Stimulated activated naive CD4-positive, alpha-beta T cell (primary cell): ENCODE measurements around the gene UQCC3.
"Not testable (repeated sequence)": the region's sequence is repeated elsewhere in the genome, so short reads cannot be mapped to it uniquely, and the experiment has no call there.

Experiments used
- DNase-seq, 6 experiments: peaks; one replicate each; lab custom pipeline; 2025; lab: John Stamatoyannopoulos, UW

UQCC3 gene

DNA sequence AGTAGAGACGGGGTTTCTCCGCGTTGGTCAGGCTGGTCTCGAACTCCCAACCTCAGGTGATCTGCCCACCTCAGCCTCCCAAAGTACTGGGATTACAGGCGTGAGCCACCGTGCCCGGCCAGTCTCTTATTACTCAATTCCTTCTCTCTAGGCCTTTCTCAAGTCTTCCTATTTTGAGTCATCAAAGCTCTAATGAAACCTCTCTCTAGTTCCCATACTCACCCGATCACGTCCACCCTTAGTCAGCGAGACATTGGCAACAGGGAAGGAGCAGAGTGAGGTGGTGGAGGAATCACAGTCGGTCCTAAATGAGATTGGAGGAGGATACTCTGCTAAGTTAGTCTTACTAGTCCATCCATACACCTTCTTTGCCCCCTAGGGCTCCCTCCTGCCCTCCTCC lies 30.8 kb downstream of the UQCC3 start:
- DNase-seq = no peak

DNA sequence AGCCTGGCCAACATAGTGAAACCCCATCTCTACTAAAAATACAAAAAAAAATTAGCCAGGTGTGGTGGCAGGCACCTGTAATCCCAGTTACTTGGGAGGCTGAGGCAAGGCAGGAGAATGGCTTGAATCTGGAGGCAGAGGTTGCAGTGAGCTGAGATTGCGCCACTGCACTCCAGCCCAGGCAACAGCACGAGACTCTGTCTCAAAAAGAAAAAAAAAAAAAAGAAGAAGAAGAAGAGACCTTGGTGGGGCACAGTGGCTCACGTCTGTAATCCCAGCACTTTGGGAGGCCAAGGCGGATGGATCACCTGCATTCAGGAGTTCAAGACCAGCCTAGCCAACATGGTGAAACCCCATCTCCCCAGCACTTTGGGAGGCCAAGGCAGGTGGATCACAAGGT lies 32.4 kb downstream of the UQCC3 start:
- not testable (repeated sequence) for DNase-seq

DNA sequence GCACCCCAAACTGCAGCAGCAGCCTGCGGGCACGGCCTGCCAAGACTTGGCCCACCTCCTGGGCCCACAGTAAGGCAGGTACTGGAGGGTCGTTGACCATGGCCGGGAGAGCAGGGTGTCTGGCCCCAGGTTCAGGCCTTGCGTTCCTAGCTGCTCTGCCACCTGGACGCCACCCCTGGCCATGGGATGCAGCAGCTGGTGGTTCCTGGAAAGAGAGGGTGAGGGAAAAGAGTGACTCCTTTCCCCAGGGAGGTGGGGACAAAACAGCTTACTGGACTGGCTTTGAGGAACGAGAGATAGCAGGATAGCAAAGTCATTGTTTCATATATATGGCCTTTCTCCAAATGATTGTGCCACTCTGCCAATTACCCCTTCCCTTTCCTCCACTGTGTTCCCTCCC lies 33.9 kb downstream of the UQCC3 start:
- no peak for DNase-seq

DNA sequence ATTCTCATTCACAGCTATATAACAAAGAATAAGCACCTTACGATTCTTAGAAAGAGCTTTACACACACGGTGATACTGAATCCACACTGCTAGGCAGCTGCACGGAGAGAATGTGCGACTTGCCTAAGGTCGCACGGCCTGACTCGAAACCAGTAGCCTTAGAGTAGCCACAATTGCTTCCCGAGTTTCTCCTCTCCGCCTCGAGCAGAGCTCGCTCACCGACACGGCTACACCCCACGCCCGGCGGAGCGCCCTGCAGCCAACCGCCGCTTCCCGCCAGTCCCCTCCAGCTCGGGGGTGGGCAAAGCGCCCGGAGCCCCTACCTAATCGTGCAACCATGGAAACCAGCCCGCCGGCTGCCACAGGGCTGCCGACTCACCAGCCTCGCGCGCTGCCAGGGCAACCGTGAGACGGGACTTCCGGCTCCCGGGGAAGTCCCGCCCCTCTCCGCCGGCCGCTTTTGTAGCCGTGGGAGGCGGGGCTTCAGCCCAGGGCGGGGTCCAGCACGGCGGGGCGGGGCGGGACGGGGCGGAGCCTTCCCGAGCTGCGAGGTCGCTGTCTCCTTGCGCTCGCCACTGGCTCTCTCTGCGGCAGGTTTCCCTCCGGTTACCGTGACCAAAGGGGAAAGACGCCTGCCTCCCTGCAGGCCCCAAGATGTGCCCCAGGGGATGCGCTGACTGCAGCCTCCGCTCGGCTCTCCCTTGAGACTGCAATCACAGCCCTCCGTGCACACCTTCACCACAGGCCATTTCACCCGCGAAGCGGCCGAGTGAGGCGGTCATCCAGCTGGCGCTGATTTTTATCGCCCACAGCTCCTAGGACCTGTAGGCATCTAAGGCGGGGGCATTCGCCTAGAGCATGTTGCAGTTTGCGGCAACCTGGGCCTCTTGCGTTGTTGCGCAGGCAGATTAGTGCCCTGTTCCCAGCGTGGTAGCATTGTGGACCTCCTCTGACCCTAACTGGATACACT lies 34.7 kb downstream of the UQCC3 start:
- peak; percentile 83 to 94 (median 91) for DNase-seq

DNA sequence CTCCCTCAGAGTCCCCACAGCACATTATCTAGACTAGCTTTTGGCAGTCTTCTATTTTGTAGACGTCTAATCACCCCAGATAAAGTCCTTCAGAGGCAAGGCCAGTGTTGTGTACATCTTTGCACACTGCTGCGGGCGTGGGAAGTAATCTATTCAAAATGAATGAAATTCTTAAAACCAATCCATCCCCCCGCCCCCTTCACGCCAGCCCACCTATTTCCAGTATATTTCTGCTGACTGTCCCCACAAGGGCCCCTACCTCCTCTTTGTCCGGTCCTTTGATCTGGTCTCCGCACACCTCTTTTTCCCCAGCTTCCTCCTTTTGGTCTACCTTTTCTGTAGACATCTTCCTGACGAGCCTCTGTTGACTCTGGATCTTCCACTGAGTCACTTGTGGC lies 35.4 kb downstream of the UQCC3 start:
- no peak for DNase-seq

DNA sequence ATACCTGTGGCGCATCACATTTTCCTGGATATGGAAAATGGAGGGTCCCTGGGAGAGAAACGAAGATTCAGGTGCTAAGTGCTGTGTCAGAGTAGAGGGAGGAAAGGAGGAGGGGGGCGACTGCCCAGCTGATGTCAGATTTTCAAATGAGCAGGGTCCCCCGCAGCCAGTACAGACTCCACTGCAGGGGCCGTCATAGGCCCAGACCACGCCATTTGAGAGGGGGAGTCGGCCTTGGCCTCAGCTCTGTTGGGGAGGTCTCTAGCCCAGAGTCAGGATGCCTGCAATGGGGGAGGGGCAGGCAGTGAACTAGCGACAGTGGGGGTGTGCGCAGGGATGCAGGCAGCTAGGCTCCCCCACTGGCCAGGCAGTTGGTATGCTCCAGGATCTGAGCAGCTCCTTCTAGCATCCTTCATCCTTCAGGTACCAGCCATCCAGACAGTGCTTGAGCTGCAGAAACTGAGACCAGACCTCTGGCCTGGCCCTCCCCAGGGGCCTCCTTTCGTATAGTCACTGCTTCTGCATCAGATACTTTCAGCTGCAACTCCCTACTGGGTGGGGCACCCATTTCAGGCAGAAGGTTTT lies 35.9 kb downstream of the UQCC3 start, which contains the start of the genes BSCL2 and GNG3:
TSS of gene BSCL2 (minus strand) at position 148 of the 585 bp plus-strand sequence. CDS start 229 bp downstream, outside the sequence.
TSS of gene GNG3 (plus strand) at position 400 of the 585 bp plus-strand sequence. CDS start 620 bp downstream, outside the sequence.
- no peak for DNase-seq

DNA sequence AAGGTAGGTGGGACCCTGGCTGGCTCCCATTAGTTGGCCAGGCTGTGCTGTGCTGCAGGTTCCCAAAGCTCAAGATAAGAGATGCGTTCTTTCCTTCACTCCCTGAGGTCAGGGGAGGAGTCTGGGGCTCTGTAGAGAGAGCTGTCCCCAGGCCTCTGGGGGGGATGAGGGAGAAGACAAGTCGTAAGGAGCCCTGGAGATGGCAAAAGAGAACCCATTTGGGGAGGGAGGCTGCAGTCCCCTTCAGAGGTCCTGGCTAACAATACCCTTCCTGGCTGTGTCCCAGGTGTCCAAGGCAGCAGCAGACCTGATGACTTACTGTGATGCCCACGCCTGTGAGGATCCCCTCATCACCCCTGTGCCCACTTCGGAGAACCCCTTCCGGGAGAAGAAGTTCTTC lies 36.9 kb downstream of the UQCC3 start:
- DNase-seq = no peak

DNA sequence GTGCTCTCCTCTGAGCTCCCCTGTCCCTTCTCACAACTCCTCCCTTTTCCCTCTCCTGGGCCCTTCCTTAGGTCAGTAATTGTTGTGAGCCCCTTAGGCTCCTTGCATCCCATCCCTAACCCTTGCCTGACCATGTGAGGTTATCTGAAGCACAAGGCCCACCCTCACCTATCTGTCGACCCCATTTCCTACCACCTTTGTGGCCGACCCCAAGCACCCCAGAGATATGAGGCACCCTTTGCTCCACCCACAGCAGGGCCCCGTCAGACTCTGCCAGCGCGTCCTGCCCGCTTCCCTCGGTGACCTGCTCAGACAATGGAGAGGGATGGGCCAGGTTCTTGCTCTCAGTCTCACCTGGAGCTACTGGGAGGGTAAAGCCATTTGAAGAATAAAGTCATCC lies 37.3 kb downstream of the UQCC3 start:
- peak in 3 of 6 experiments; percentile 29 to 65 (median 49) for DNase-seq

DNA sequence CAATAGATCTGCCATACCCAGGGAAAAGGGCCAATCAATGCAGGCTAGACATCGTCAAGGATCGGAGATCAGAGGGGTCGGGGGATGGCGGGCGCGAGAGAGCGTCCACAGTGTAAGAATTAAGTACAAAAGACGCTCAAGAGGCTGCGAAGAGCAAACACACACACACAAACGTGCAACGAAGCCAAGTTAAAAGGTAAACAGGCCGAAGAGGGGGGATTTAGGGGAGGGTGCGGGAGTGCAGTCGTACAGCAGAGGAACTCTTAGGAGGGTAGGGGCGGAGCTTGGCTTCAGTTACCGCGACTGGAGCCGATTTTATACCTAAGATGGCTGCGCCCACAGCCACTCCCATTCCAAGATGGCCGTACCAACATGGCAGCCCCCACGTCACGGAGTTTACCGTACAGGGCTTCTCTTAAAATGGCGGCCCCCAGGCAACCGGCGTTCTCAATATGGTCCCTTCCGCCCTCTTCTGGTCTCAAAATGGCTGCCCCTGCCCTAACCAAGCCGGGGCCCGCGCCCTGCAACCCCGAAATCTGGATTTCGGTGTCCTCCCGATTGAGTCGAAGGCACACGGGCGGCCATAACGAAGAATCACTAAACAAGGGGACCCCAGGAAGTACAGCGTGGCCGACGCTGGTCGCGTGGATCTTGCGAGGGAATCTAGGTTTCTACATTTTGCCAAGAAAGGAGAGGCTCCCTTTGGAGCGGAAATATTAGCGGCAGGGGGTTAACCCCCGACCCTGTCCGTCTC lies 38.0 kb downstream of the UQCC3 start:
- DNase-seq = peak; percentile 87 to 97 (median 96)

DNA sequence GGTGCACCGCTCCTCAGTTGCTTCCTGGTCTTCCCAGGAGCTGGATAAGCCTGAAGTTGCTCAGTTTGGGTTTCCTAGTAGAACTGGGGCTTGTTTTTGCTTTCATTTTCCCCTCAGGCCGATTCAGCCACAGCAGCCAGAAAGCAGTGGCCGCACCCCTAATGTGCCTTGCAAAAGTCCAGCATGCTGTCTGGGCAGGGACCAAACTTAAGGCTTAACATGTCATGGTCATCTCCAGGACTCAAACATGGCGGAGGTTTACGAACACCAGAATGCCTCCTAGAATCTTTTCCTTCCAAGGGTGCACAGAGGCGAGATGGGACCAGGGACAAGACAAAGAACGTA lies 38.5 kb downstream of the UQCC3 start:
- DNase-seq = no peak

DNA sequence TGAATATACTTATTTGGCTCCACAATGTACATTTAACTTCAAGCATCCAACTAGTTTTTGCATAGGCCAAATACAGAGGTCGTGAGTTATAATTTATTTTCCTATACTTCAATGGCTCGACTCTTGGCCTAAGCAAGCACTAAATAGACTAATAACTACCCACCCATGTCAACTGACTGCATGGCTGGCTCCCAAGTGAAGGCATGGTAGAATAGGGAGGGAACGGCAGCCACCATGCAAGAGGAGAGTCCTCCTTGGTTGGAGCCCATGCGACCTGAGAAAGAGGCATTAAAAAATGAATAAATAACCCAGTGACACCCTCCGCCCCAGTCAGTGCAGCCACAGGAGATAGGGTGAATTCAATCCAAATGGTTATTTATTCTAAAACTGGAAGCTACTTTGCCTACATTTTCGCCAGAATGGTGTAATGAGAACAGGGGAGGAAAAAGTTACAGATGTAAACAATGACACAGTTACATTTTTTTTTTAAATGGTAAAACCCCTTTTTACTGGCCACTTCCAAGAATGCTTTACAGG lies 40.9 kb downstream of the UQCC3 start:
- no peak for DNase-seq

DNA sequence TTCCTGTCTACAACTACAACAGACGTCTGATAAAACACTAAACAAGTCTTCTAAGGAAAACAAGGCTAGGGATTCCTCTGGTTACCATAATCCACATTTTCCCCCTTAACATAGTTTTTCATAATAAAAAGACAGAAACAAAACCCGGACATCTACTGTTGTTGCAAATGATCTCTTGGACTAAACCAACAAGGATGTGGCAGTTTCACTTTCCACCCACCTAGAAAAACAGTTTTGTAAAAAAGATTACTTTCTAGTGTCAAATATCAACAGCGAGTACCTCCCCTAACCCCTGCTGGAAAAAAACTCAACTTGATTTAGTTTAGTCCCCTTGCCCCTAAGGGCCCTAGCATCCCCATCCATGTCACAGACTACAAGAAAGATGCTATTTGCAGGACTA lies 41.4 kb downstream of the UQCC3 start:
- no peak for DNase-seq

DNA sequence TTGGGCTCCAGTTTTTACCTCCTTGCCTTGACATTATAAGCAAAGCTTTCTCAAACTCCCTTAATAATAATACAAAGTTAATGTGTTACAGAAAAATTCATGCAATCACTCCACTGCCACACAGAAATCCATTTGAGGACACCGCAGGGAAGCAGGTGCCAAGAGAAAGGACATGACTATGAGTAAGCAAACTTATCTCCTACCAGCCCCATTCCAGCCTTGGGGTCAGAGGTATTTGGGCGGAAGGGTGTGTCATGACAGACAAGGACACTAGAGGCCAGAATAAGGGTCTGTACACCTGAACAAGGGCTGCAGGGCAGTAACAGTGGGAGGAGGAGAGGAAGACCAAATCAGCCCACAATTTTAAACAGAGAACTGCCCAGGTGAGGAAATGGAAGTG lies 41.9 kb downstream of the UQCC3 start:
- no peak for DNase-seq

DNA sequence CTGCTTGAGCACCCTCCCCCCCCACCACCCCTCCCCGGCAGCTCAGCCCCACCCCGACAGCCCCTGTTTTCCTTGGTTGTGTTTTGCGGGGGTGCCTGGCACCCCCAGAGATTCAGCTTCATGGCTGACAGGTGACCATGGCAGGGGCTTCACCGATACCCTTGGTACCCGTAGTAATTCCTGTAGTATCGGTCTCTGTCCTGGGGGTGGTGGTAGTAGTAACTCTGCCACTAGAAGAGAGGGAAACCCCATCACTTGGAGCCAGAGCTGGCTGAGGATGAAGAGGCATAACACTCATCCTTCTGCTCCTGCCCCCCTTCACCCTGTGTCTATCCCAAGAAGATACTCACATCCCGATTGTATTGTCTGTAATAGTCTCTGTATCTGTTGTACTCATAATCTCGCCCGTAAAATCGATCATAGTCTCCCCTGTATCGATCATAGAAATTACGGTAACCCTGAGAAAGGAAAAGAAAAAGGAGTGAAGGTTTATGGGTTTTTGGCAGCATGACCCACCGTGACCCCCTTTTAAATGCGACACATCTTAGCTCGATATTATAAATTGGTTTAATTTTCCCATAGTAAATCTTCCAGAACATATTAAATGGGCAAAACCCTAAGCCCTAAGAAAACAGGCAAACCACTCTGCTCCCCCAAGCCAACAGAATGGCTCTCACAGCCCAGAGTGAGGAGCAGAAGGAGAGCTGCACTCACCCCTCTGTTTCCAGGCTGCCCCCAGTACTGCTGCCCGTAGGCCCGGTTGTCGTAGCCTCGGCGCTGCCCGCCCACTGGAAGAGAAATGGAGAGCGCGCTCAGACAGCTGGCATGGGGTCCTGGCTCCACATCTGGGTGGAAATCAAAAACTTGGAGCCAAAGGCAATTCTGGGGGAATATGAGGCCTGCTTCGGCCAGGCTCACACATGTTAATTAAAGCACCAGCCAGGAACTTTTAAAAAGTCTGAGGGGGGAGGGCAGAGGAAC lies 44.0 kb downstream of the UQCC3 start:
- DNase-seq = no peak

DNA sequence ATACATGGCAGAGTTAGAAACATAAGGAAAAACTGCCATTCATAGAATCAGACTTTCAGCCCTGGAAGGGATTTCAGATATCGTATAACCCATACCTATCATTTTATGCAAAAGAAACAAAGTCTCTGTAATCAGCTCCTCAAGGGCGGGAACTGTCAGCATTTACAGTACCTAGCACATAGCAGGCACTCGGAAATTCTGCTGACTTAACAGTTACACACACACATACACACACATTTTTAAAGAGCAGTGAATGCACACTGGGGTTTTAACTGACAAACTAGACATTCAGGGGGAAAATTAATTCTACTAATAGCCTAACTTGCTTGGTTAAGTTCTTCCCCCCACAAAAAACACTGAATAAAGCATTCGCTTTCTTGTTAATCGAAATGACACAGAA lies 44.7 kb downstream of the UQCC3 start:
- no peak for DNase-seq

DNA sequence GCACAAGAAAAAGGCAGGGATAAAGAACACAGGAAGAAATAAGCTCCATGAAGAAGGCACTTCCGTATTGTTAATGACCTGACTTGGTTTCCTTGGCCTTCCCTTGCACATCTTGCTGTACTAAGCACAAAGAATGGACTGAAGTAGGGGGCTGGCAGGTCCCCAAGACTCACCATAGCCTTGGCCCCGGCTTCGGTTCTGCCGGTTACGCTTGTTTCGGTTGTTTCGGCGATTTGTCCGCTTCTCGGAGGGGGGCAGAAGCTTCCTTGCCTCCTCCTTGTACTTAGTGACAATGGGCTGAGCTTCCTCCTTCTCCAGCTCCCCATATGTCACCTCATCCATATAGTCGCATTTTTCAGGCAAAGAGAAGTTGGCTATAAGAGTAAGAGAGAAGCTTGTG lies 45.3 kb downstream of the UQCC3 start:
- no peak for DNase-seq

DNA sequence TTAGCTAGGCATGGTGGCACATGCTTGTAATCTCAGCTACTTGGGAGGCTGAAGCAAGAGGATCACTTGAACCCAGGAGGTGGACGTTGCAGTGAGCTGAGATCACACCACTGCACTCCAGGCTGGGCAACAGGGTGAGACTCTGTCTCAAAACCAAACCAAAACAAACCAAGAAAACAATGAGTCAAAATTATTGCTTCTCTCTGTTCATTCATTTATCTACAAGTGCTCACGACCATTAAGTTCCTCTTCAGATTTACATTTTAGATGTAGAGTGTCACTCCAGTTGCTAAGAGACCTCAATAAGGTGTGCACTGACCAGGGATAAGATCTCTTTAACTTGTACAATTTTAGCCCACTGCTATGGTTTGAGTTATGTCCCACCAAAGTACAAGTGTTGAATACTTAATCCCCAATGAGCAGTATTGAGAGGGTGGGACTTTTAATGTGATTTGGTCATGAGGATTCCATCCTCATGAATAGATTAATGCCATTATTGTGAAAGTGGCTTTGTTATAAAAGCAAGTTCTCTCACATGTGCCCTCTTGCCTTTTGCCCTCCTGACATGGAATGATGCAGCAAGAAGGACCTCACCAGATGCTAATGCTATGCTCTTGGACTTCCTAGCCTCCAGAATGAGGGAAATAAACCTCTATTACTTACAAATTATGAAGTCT lies 48.0 kb downstream of the UQCC3 start:
- DNase-seq = no peak

DNA sequence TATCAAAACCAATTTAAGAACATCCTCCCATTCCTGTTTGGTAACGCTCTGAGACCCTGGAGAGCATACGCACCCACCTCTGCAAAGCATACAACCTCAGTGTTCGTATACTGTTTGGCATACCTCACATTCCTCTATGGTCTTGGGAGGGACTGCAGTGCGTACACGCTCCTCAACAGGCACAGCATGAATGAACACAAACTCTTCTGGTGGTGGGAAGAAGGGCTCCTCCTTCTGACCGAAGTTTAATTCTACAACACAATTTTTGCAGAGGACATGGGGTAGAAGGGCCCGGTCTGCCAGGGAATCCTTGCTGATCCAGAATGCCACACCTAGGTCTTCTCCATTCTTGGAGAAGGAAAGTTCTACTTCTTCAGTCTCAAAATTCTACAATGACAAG lies 50.5 kb downstream of the UQCC3 start:
- no peak for DNase-seq
